Thyroid gland (tissue), 4 donors: ENCODE data around the gene TRPC5OS. TPM values are rescaled to one million over a fixed set of nuclear protein-coding genes. Genes with fewer than 3 reads are reported as not detected.

Source experiments
- DNase-seq, 2 donors: peaks; one replicate each; pipeline ENCODE4 v3.0.0-alpha.2; 2019
- H3K27ac ChIP-seq, 3 donors: fragments of 200-600 bp; sonication (generic); 1 replicate in 2 of 3; 2 replicates in 1 of 3; pipeline ENCODE4 v1.5.1; 2016 to 2019; ENCODE audit warnings: mild to moderate bottlenecking in 1 of 3, moderate library complexity in 1 of 3
- H3K27me3 ChIP-seq: fragments of 200-600 bp; sonication (generic); one replicate; pipeline ENCODE4 v1.5.1; 2019
- H3K36me3 ChIP-seq, 2 donors: fragments of 200-600 bp; sonication (generic); one replicate each; pipeline ENCODE4 v1.5.1; 2016 to 2019
- H3K4me1 ChIP-seq, 2 donors: fragments of 200-600 bp; sonication (generic); one replicate each; pipeline ENCODE4 v1.5.1; 2017 to 2019
- H3K4me3 ChIP-seq, 3 donors: fragments of 200-600 bp; sonication (generic); replicated peaks in 1 of 3; 1 replicate in 2 of 3; 2 replicates in 1 of 3; pipeline ENCODE4 v1.5.1; 2016; ENCODE audit warnings: mild to moderate bottlenecking in 1 of 3
- H3K9me3 ChIP-seq: fragments of 200-600 bp; sonication (generic); one replicate; pipeline ENCODE4 v1.5.1; 2017
- CTCF ChIP-seq, 6 experiments: fragments of 200-600 bp in 3 of 6; fragments of 450-650 bp in 3 of 6; sonication (generic) in 3 of 6; IDR thresholded peaks; one replicate each; pipeline ENCODE4 v1.5.1; 2016 to 2019; ENCODE audit warnings: antibody characterized with exemption in 6 of 6, mild to moderate bottlenecking in 2 of 6, inconsistent platforms in 1 of 6, moderate library complexity in 1 of 6
- POLR2A ChIP-seq, 2 donors: fragments of 450-650 bp; IDR thresholded peaks; one replicate each; pipeline ENCODE4 v1.6.1; 2017; ENCODE audit warnings: antibody characterized with exemption in 2 of 2, mild to moderate bottlenecking in 2 of 2, moderate library complexity in 1 of 2
- WGBS, 2 donors: methylation state at CpG; one replicate each; pipeline ENCODE4 v1.1.5; 2017; 5-methylcytosine and 5-hydroxymethylcytosine counted together
- intact Hi-C: fragments of 100-400 bp; cut with DNase I; formaldehyde crosslinking; loops from one replicate; pipeline ENCODE4 v1.15.1; 2023
- total RNA-seq, 4 donors: library from RNA; depleted of rRNA; stranded (reverse); fragments of >200 nt; gene quantifications; one replicate each; pipeline ENCODE4 v1.2.3, GENCODE V29; 2016

Gene TRPC5OS
- total RNA-seq, 4 donors from 2014 or later = 0.27 TPM; not detected in 3

GRCh38 chrX:111874241-111874640, 1.7 kb upstream of the TRPC5OS start:
- Histone ChIP-seq H3K9me3 (no peaks in the 10 kb centered on the region), H3K4me1 (peaks cover 0 to 6% of the 10 kb centered on the region in 2 donors), H3K27ac (no peak overlapping the region), H3K27me3 (peaks cover 7% of the 10 kb centered on the region), H3K4me3 (no peak overlapping the region), H3K36me3 (no peaks in the 10 kb centered on the region)
- 80 to 84% methylated on average over 3 of the region's 3 CpGs for WGBS, 2 donors
- DNase-seq = no peak
- intact Hi-C loops = loop anchor here (10.0 kb wide), 1 partner anchor 271 kb away; no protein-coding TSS in a partner anchor
- TF ChIP-seq CTCF (IDR thresholded peaks at IDR 0.05) (no peak), POLR2A (IDR thresholded peaks at IDR 0.05) (no peak)

- Histone ChIP-seq H3K4me1 (no peaks in the 10 kb centered on the region), H3K9me3 (no peaks in the 10 kb centered on the region), H3K27ac (no peak overlapping the region), H3K36me3 (no peaks in the 10 kb centered on the region), H3K4me3 (no peak overlapping the region), H3K27me3 (peaks cover 7% of the 10 kb centered on the region)
- WGBS, 2 donors = 82 to 97% methylated on average over 3 of the region's 3 CpGs
- DNase-seq = no peak
- TF ChIP-seq CTCF (IDR thresholded peaks at IDR 0.05) (no peak), POLR2A (IDR thresholded peaks at IDR 0.05) (no peak)
- intact Hi-C loops = loop anchor here (10.0 kb wide), 1 partner anchor 268 kb away; no protein-coding TSS in a partner anchor
Measured at GRCh38 chrX:111876646-111877045, 665 bp downstream of the TRPC5OS start.

- Histone ChIP-seq H3K4me1 (no peaks in the 10 kb centered on the region), H3K27ac (no peak overlapping the region), H3K9me3 (no peaks in the 10 kb centered on the region), H3K4me3 (no peak overlapping the region), H3K27me3 (peaks cover 7% of the 10 kb centered on the region), H3K36me3 (no peaks in the 10 kb centered on the region)
- TF ChIP-seq POLR2A (IDR thresholded peaks at IDR 0.05) = no peak
- TF ChIP-seq CTCF (IDR thresholded peaks at IDR 0.05) = no peak
- intact Hi-C loops = loop anchor here (10.0 kb wide), 1 partner anchor 267 kb away; no protein-coding TSS in a partner anchor
- no peak for DNase-seq
- 86 to 89% methylated on average over 3 of the region's 3 CpGs for WGBS, 2 donors
Measured at GRCh38 chrX:111877681-111878080, 1.7 kb downstream of the TRPC5OS start.

GRCh38 chrX:111880735-111881134, 4.8 kb downstream of the TRPC5OS start:
- TF ChIP-seq CTCF (IDR thresholded peaks at IDR 0.05) (no peak), POLR2A (IDR thresholded peaks at IDR 0.05) (no peak)
- Histone ChIP-seq H3K27ac (no peak overlapping the region), H3K4me3 (no peak overlapping the region), H3K9me3 (no peaks in the 10 kb centered on the region), H3K4me1 (no peaks in the 10 kb centered on the region), H3K27me3 (no peaks in the 10 kb centered on the region), H3K36me3 (no peaks in the 10 kb centered on the region)
- no peak for DNase-seq
- 88 to 93% methylated on average over 1 of the region's 1 CpG for WGBS, 2 donors
- intact Hi-C loops = no loop called here

- Histone ChIP-seq H3K27ac (no peak overlapping the region), H3K4me1 (no peaks in the 10 kb centered on the region), H3K9me3 (no peaks in the 10 kb centered on the region), H3K27me3 (no peaks in the 10 kb centered on the region), H3K36me3 (no peaks in the 10 kb centered on the region), H3K4me3 (no peak overlapping the region)
- intact Hi-C loops = no loop called here
- no peak for DNase-seq
- 86% methylated on average over 3 of the region's 3 CpGs for WGBS, 2 donors
- TF ChIP-seq POLR2A (IDR thresholded peaks at IDR 0.05) = no peak
- no peak for TF ChIP-seq CTCF (IDR thresholded peaks at IDR 0.05)
Measured at GRCh38 chrX:111881715-111882114, 5.7 kb downstream of the TRPC5OS start.
